DOHH2 (cell line): ENCODE measurements around the gene TRIP10.

Source experiments
- EZH2phosphoT487 ChIP-seq: fragments of 200-600 bp; sonication (generic); IDR thresholded peaks from 2 replicates; pipeline ENCODE4 v1.6.1; 2017; ENCODE audit warnings: borderline replicate concordance, mild to moderate bottlenecking, antibody characterized with exemption, low read length, moderate library complexity, mixed read lengths
- TF ChIP-seq, protein P1 (sequence below): fragments of 200-600 bp; sonication (generic); IDR thresholded peaks from one replicate; pipeline ENCODE4 v1.5.1; 2014; ENCODE audit warnings: antibody characterized with exemption, mild to moderate bottlenecking, low read depth, low read length; ENCODE audit not compliant: poor library complexity, severe bottlenecking

DNA sequence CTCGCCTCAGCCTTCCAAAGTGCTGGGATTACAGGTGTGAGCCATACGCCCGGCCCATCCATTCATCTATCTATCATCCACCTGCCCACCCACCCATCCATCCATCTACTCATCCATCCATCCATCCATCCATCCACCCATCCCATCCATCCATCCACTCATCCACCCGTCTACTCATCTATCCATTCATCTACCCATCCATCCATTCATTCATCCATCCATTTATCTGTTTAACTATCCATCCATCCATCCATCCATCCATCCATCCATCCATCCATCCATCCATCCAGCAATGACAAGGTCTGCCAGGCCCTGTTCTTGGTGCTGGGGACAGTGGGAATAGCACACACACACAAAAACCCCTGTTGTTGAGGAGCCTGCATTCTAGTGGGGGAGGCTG lies 37.5 kb downstream of the TRIP10 start:
- TF ChIP-seq, protein P1, sequence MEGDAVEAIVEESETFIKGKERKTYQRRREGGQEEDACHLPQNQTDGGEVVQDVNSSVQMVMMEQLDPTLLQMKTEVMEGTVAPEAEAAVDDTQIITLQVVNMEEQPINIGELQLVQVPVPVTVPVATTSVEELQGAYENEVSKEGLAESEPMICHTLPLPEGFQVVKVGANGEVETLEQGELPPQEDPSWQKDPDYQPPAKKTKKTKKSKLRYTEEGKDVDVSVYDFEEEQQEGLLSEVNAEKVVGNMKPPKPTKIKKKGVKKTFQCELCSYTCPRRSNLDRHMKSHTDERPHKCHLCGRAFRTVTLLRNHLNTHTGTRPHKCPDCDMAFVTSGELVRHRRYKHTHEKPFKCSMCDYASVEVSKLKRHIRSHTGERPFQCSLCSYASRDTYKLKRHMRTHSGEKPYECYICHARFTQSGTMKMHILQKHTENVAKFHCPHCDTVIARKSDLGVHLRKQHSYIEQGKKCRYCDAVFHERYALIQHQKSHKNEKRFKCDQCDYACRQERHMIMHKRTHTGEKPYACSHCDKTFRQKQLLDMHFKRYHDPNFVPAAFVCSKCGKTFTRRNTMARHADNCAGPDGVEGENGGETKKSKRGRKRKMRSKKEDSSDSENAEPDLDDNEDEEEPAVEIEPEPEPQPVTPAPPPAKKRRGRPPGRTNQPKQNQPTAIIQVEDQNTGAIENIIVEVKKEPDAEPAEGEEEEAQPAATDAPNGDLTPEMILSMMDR, result no peak
- no peak for TF ChIP-seq EZH2phosphoT487
